Measurements from ENCODE around the gene ZNF778.

- TF ChIP-seq CTCF (IDR thresholded peaks at IDR 0.05) (no peak), EZH2phosphoT487 (IDR thresholded peaks at IDR 0.05) (no peak)
These were observed 57.7 kb downstream of the ZNF778 start for GRCh38 chr16:89275284-89275584.

All from neural progenitor cell (in vitro differentiated cells).